Measurements from ENCODE around the gene THSD7A.

- TF ChIP-seq, protein P1, sequence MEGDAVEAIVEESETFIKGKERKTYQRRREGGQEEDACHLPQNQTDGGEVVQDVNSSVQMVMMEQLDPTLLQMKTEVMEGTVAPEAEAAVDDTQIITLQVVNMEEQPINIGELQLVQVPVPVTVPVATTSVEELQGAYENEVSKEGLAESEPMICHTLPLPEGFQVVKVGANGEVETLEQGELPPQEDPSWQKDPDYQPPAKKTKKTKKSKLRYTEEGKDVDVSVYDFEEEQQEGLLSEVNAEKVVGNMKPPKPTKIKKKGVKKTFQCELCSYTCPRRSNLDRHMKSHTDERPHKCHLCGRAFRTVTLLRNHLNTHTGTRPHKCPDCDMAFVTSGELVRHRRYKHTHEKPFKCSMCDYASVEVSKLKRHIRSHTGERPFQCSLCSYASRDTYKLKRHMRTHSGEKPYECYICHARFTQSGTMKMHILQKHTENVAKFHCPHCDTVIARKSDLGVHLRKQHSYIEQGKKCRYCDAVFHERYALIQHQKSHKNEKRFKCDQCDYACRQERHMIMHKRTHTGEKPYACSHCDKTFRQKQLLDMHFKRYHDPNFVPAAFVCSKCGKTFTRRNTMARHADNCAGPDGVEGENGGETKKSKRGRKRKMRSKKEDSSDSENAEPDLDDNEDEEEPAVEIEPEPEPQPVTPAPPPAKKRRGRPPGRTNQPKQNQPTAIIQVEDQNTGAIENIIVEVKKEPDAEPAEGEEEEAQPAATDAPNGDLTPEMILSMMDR (IDR thresholded peaks at IDR 0.05), result no peak
- TF ChIP-seq POLR2A (IDR thresholded peaks at IDR 0.05), result no peak
- TF ChIP-seq EP300 (IDR thresholded peaks at IDR 0.05), result no peak
Observed at GRCh38 chr7:11843113-11843765, 11.2 kb upstream of the THSD7A start.

Data from tibial nerve (tissue), 4 donors.